Psoas muscle (tissue), 8 donors: ENCODE measurements around the gene CABLES2. TPM values are rescaled to one million over a fixed set of nuclear protein-coding genes. Genes with fewer than 3 reads are reported as not detected.
A peak's percentile ranks its signal among the peaks of the same experiment; 100 is the strongest.

Experiments used
- ATAC-seq, 4 donors: fragments of 200-7000 bp; cut with Tn5 transposase; one replicate each; pipeline ENCODE4 v1.9.1; 2020; ENCODE audit warnings: moderate library complexity in 3 of 4, mild to moderate bottlenecking in 2 of 4
- DNase-seq, 2 donors: peaks; one replicate each; pipeline ENCODE4 v3.0.0-alpha.2; 2020
- H3K27ac ChIP-seq: fragments of 200-600 bp; one replicate; pipeline ENCODE4 v1.8.0; 2022
- H3K27me3 ChIP-seq, 3 donors: fragments of 200-600 bp in 1 of 3; one replicate each; pipeline versions ENCODE4 v1.6.1 to v1.8.0; 2013 to 2022; ENCODE audit warnings: low read length in 2 of 3, mild to moderate bottlenecking in 2 of 3, moderate library complexity in 1 of 3; ENCODE audit not compliant: insufficient read depth in 3 of 3
- H3K36me3 ChIP-seq, 2 donors: fragments of 200-600 bp in 1 of 2; one replicate each; pipeline versions ENCODE4 v1.6.1 to v1.8.0; 2013 to 2022; ENCODE audit warnings: low read depth in 1 of 2, mild to moderate bottlenecking in 1 of 2, moderate library complexity in 1 of 2; ENCODE audit not compliant: insufficient read depth in 1 of 2
- H3K4me1 ChIP-seq: fragments of 200-600 bp; one replicate; pipeline ENCODE4 v1.8.0; 2022
- H3K4me3 ChIP-seq: fragments of 200-600 bp; one replicate; pipeline ENCODE4 v1.8.0; 2022; ENCODE audit warnings: mild to moderate bottlenecking
- H3K9me3 ChIP-seq: fragments of 200-600 bp; one replicate; pipeline ENCODE4 v1.8.0; 2022
- WGBS, 3 donors: extraction: QIAGEN DNeasy Blood & Tissue Kit; methylation state at CpG; one replicate each; pipeline versions ENCODE4 v1.1.6 to v1.1.7; 2013; 5-methylcytosine and 5-hydroxymethylcytosine counted together
- intact Hi-C, 2 donors: fragments of 100-400 bp; cut with DNase I; formaldehyde crosslinking; loops; one replicate each; pipeline versions ENCODE4 v1.11.0 to v1.14.2; 2022
- polyA plus RNA-seq, 3 donors: library from polyadenylated mRNA; stranded (reverse); fragments of 200-250 nt; gene quantifications; one replicate each; pipeline ENCODE4 v1.2.3, GENCODE V29; 2013
- total RNA-seq, 4 donors: library from RNA; stranded (reverse); fragmentation: NEBNext Ultra II Directional in 2 of 4; extraction: Animal tissue kit (Norgen Biotek cat#: 25700) in 2 of 4; gene quantifications; one replicate each; pipeline versions ENCODE4 v1.2.1 to v1.2.4, GENCODE V29; 2021 to 2023
- TF ChIP-seq, protein P1 (sequence below): fragments of 200-600 bp; IDR thresholded peaks from one replicate; pipeline ENCODE4 v1.8.0; 2022; ENCODE audit warnings: antibody characterized with exemption
- donor health status: healthy with polysubstance abuse.
- donor health status: DM: no; HTN: no; CAD: no; lungs with moderate emphysema.
- donor health status: Bipolar disorder and iron deficiency.
- donor health status: healthy.
- donor health status: DM: yes; HTN: yes; CAD: no.
- donor health status: DM: no; HTN: no; CAD: no.
- donor health status: DM: no; HTN: no; CAD: no.
- donor health status: DM: yes; HTN: yes; CAD: no.

Gene CABLES2
- total and polyA plus RNA-seq, 7 donors = 2.4 to 4.3 (median 3.8) TPM

GRCh38 chr20:62361799-62362589 is 45.1 kb downstream of the CABLES2 start:
- Histone ChIP-seq H3K27ac (peak overlapping the region; percentile 41), H3K27me3 (no peaks in the 10 kb centered on the region), H3K9me3 (no peaks in the 10 kb centered on the region), H3K4me1 (peaks cover 63% of the 10 kb centered on the region), H3K36me3 (peaks cover 0 to 5% of the 10 kb centered on the region in 2 donors), H3K4me3 (no peak overlapping the region)
- TF ChIP-seq, protein P1, sequence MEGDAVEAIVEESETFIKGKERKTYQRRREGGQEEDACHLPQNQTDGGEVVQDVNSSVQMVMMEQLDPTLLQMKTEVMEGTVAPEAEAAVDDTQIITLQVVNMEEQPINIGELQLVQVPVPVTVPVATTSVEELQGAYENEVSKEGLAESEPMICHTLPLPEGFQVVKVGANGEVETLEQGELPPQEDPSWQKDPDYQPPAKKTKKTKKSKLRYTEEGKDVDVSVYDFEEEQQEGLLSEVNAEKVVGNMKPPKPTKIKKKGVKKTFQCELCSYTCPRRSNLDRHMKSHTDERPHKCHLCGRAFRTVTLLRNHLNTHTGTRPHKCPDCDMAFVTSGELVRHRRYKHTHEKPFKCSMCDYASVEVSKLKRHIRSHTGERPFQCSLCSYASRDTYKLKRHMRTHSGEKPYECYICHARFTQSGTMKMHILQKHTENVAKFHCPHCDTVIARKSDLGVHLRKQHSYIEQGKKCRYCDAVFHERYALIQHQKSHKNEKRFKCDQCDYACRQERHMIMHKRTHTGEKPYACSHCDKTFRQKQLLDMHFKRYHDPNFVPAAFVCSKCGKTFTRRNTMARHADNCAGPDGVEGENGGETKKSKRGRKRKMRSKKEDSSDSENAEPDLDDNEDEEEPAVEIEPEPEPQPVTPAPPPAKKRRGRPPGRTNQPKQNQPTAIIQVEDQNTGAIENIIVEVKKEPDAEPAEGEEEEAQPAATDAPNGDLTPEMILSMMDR = no peak
- intact Hi-C loops = no loop called here
- 67 to 72% (median 70%) methylated on average over 34 of the region's 34 CpGs for WGBS, 3 donors
- ATAC-seq (no peak), DNase-seq (peak; percentile 14 to 50)

GRCh38 chr20:62360854-62361798 is 46.0 kb downstream of the CABLES2 start:
- DNase-seq (peak; percentile 29 to 60), ATAC-seq (no peak)
- TF ChIP-seq, protein P1 = no peak
- peak overlapping the region; percentile 41 for H3K27ac ChIP-seq
- no peaks in the 10 kb centered on the region for H3K9me3 ChIP-seq
- H3K4me1 ChIP-seq = peaks cover 67% of the 10 kb centered on the region
- intact Hi-C loops = no loop called here
- peaks cover 0 to 5% of the 10 kb centered on the region in 2 donors for H3K36me3 ChIP-seq
- WGBS, 3 donors = 62 to 66% (median 63%) methylated on average over 25 of the region's 25 CpGs
- H3K27me3 ChIP-seq = no peaks in the 10 kb centered on the region
- no peak overlapping the region for H3K4me3 ChIP-seq

DNA sequence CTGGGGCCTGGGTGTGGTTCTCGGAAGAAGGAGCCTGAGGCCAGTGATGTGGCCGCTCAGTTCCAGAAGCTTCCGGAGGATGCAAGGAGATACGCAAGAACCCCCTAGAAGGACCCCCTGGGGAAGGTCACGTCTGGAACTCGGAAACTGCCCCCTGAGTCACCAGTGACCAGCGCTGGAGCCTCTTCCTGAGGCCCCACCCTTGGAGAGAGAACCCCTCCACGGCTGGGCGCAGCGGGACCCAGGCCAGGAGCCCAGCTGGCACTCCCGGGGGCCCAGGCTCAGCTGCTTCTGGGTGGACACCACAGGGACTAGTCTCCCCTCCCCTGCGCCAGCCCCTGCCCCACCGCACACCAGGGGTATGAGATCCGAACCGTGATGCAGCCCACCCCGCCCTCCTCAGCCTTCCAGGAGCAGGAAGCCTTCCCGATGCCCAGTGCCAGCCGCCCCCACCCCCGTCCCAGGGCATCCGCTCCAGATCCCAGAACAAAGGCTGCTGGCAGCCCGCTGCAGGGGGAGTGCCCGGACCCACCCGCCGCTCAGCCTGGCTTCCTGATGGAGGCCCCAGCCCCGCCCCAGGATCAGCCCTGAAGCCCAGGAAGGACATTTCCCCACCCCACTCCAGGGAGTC is 47.5 kb downstream of the CABLES2 start:
- Histone ChIP-seq H3K4me3 (no peak overlapping the region), H3K36me3 (peaks cover 0 to 5% of the 10 kb centered on the region in 2 donors), H3K9me3 (no peaks in the 10 kb centered on the region), H3K27me3 (no peaks in the 10 kb centered on the region), H3K4me1 (peaks cover 68% of the 10 kb centered on the region), H3K27ac (peak overlapping the region; percentile 85)
- intact Hi-C loops = no loop called here
- ATAC-seq (peak in 2 of 4 donors; percentile 5 to 7), DNase-seq (peak; percentile 57 to 74)
- TF ChIP-seq, protein P1 = no peak
- WGBS, 3 donors = 16 to 37% (median 22%) methylated on average over 17 to 25 of the region's 25 CpGs

DNA sequence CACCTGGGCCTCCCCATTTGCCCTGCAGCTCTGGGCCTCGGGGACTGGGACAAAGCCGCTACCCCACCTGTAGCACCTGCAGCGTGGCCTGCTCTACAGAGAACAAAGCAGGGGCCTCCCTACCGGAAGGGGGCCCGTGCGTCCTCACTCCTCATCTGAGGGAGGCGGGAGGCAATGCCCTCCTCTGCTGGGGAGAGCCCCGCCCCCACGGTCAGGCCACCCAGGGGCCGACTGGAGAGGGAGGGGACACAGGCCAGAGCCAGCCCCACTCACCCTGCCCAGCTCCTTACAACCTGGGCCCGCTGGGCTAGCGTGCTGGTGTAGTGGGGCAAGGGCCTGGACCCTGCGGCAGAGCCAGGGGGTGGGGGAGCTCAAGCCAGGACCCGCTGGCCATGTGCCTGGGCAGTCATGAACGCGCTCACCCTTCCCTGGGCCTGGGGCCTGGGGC is 48.0 kb downstream of the CABLES2 start:
- ATAC-seq (no peak), DNase-seq (no peak)
- WGBS, 3 donors = 31 to 42% (median 38%) methylated on average over 15 to 16 of the region's 16 CpGs
- Histone ChIP-seq H3K4me3 (peak overlapping the region; percentile 42), H3K27ac (peak overlapping the region; percentile 85), H3K9me3 (no peaks in the 10 kb centered on the region), H3K4me1 (peaks cover 66% of the 10 kb centered on the region), H3K36me3 (peaks cover 0 to 5% of the 10 kb centered on the region in 2 donors), H3K27me3 (no peaks in the 10 kb centered on the region)
- intact Hi-C loops = no loop called here
- TF ChIP-seq, protein P1 = no peak
